22Rv1 (cell line): ENCODE measurements around the gene ELMO3.
A peak's percentile ranks its signal among the peaks of the same experiment; 100 is the strongest.

Source experiments
- H3K27ac ChIP-seq: fragments of 450-650 bp; 2 replicates; pipeline ENCODE4 v1.5.1; 2017
- ZFX ChIP-seq: fragments of 450-650 bp; IDR thresholded peaks from 2 replicates; pipeline ENCODE4 v1.6.1; 2017; ENCODE audit warnings: antibody characterized with exemption, borderline replicate concordance
- TF ChIP-seq, protein P1 (sequence below): fragments of 450-650 bp; IDR thresholded peaks from 2 replicates; pipeline ENCODE4 v1.5.1; 2017; ENCODE audit warnings: mild to moderate bottlenecking

Gene ELMO3

DNA sequence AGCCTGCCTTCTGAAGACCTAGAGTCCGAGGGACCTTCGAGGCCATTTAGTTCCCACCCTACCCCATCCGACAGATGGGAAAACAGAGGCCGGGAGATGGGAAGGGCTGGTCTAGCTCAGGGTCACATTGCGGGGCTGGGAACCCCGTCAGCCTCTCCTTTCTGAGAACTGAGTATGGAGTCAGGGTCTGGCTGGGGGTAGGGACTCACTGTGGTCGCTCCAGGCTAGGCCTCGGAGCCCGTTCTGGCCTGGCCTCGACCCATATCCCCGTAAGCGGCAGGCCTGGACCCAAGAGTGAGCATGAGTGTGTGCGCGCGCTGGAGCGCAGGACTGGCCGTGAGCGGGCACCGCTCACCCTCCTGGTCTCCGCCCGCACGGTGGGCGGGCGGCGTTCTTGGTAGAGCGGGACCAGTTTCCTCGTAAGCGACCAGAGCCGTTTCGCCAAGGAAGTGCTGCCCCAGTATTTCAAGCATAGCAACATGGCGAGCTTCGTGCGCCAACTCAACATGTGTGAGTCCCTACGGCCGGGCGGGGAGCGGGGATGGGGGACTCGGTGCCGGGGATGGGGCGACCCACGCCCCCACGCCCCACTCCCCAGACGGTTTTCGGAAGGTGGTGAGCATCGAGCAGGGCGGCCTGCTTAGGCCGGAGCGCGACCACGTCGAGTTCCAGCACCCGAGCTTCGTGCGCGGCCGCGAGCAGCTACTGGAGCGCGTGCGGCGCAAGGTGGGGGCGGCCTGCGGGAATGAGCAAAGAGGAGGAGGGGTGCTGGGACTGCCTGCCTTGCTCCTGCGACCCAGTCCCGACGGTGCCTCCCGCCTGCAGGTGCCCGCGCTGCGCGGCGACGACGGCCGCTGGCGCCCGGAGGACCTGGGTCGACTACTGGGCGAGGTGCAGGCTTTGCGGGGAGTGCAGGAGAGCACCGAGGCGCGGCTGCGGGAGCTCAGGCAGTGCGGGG is 33.5 kb upstream of the ELMO3 start:
- TF ChIP-seq, protein P1, sequence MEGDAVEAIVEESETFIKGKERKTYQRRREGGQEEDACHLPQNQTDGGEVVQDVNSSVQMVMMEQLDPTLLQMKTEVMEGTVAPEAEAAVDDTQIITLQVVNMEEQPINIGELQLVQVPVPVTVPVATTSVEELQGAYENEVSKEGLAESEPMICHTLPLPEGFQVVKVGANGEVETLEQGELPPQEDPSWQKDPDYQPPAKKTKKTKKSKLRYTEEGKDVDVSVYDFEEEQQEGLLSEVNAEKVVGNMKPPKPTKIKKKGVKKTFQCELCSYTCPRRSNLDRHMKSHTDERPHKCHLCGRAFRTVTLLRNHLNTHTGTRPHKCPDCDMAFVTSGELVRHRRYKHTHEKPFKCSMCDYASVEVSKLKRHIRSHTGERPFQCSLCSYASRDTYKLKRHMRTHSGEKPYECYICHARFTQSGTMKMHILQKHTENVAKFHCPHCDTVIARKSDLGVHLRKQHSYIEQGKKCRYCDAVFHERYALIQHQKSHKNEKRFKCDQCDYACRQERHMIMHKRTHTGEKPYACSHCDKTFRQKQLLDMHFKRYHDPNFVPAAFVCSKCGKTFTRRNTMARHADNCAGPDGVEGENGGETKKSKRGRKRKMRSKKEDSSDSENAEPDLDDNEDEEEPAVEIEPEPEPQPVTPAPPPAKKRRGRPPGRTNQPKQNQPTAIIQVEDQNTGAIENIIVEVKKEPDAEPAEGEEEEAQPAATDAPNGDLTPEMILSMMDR: no peak
- no peak for TF ChIP-seq ZFX
- no peak overlapping the region for H3K27ac ChIP-seq

DNA sequence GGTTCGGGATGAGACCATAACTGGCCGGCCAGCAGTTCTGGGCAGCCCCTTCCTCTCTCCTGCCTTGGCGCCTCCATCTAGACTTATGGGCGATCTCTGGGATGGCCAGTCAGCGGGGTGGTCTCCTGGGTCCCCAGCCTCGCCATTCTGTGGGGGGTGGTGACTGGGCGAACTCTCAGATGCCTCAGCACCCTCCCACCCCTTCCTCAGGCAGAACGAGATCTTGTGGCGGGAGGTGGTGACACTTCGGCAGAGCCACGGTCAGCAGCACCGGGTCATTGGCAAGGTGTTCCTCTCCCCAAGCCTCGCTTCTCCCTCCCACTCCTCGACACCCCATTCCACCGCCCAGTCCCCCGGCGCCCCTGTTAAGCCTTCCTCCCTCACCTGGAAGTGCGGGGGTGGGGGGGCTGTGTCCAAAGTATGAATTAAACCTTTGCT is 32.8 kb upstream of the ELMO3 start:
- H3K27ac ChIP-seq: no peak overlapping the region
- TF ChIP-seq, protein P1: no peak
- TF ChIP-seq ZFX: no peak

DNA sequence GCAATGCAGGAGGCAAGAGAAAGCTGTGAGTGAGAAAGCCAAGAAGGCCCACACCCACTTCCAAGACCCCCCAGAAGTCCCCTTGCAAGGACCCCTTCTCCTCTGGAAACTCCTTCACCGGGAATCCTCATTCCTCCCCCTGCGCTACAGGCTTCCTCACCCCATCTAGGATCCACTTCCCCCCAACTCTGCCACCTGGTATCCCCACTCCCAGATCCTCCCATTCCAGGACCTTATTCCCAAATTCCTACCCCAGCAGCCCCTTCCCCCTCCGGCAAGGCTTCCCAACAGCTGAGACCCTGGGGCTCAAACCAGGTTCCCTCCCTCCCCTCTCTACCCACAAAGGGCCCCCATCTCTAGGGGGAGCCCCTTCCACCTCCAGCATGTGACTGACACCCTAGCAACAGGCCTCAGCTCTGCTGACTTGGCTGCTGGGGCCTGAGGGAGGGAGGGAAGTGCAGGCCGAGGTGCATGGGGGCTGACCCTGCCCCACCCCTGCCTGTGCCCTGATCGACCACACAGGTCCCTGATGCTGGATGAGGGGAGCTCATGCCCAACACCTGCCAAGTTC is 32.2 kb upstream of the ELMO3 start:
- no peak for TF ChIP-seq ZFX
- TF ChIP-seq, protein P1: no peak

DNA sequence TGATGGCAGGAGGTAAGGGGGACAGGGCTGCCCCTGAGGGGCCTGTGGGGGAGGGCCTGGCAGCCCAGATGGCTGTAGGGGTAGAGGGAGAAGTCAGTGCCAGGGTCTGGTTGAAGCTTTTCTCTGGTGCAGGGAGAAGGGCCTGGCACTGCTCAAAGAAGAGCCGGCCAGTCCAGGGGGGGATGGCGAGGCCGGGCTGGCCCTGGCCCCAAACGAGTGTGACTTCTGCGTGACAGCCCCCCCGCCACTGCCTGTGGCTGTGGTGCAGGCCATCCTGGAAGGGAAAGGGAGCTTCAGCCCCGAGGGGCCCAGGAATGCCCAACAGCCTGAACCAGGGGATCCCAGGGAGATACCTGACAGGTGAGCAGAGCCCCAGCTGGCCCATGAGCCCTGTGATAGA is 31.3 kb upstream of the ELMO3 start:
- H3K27ac ChIP-seq: no peak overlapping the region
- TF ChIP-seq, protein P1: no peak
- TF ChIP-seq ZFX: no peak

More for the DNA sequence above, 32.2 kb upstream of the ELMO3 start:
- no peak overlapping the region for H3K27ac ChIP-seq

DNA sequence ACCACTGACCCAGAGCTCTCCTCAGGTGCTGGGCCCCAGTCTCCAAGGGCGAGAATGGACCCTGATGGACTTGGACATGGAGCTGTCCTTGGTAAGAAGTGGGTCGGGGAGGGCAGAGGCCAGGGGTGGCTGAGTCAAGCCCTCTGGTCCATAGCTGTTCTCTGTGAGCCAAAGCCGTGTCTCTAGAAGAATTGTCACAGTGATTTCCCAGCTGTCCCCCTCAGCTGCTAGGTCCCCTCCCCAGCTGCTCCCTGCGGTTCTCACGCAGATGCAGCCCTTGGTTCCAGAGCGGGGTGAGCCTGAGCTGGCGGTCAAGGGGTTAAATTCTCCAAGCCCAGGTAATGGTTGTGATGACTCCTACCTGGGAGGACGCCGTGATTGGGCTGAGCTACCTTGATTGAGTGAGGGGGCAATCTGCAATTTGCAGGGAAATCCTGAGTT is 29.9 kb upstream of the ELMO3 start:
- TF ChIP-seq, protein P1: no peak
- no peak for TF ChIP-seq ZFX
- no peak overlapping the region for H3K27ac ChIP-seq

DNA sequence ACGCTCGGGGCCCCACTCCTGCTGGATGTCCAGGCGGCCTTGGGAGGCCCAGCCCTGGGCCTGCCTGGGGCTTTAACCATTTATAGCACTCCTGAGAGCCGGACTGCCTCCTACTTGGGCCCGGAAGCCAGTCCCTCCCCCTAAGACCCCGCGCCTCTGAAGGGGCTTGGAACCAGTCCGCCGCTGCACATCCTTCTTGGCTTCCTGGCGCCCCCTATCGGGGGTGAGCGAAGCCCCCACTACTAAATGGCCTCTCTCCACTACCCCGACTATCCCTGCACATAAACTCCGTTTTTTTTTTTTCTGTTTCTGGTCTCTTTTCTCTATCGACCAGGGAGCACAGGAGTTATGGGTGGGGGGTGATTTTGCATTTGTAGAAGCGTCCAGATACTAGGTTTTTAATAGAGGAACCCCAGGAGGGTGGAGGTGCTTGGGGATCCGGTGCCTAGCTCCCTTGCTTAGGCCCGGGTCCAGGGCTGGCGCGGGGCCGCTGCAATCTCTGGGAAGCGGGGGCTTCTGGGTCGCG is 29.2 kb upstream of the ELMO3 start:
- no peak for TF ChIP-seq ZFX
- TF ChIP-seq, protein P1: peak; percentile 75
- no peak overlapping the region for H3K27ac ChIP-seq
